ENCODE results near the gene PRMT5. TPM values are rescaled to one million over a fixed set of nuclear protein-coding genes. Genes with fewer than 3 reads are reported as not detected.
A peak's percentile ranks its signal among the peaks of the same experiment; 100 is the strongest.

PRMT5 gene
- 10 to 100 TPM; 42.9 to 53.2 (median 48.3) TPM for total RNA-seq

DNA sequence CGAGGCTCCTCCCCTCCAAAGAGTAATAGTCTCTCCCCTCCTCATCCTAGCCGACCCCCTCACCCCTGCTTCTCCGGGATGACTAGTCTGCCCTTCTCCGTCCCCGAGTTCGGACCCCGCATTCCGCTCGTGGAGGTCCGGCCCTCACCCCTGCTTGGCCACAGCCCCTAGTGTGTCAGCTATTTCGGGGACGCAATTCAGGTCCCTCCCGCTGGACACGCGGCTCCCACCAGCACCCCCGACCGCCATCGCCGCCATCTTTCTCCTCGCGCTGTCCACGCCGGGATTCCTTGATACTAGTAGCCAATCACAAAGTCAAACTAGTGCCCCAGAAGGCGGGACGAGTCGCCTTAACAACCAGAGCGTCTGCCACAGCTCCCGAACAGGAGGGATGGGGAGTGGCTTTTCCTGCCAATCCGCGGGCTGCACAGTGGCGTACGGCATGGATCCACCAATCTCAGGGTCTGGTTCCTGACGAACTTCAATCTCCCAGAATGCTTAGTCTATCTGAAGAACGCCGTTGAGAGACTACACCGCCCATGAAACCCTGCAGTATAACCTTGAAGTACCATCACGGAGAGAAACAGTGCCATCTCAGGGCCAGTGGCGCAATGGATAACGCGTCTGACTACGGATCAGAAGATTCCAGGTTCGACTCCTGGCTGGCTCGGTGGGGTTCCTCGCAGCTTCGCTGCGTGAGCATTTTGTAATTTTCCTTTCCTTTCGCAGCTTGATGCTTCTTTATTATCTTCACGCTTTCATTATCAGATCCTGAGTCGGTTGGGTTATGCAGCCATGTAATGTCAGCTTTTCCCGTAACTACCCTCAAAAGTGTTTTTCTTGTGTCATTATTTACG lies at the start of gene PRMT5:
Gene PRMT5 (minus strand): TSS at position 273 of the 857 bp plus-strand sequence. CDS start 15 bp downstream, at position 258.
- peak; percentile 99 to 100 for DNase-seq (ENCODE audit: low spot score in 2 of 2)

DNA sequence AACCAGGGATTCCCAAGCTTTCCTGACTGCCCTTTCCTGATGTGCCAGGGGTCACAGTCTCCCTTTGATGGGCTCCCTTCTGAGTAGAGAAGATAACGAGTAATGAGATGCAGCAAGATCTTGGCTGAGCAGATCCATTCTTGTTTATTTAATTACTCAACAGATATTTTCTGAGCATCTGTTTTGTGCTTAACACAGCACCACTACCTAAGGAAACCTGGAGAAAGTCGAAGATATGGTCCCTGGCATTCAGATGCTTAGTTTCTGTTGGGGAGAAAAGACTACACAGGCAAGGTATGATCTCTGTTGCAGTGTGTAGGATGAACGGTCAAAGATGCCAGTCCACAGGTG lies 49.3 kb upstream of the PRMT5 start:
- TF ChIP-seq POLR2A (IDR thresholded peaks at IDR 0.05), result no peak
- TF ChIP-seq, protein P1, sequence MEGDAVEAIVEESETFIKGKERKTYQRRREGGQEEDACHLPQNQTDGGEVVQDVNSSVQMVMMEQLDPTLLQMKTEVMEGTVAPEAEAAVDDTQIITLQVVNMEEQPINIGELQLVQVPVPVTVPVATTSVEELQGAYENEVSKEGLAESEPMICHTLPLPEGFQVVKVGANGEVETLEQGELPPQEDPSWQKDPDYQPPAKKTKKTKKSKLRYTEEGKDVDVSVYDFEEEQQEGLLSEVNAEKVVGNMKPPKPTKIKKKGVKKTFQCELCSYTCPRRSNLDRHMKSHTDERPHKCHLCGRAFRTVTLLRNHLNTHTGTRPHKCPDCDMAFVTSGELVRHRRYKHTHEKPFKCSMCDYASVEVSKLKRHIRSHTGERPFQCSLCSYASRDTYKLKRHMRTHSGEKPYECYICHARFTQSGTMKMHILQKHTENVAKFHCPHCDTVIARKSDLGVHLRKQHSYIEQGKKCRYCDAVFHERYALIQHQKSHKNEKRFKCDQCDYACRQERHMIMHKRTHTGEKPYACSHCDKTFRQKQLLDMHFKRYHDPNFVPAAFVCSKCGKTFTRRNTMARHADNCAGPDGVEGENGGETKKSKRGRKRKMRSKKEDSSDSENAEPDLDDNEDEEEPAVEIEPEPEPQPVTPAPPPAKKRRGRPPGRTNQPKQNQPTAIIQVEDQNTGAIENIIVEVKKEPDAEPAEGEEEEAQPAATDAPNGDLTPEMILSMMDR (IDR thresholded peaks at IDR 0.05), result no peak

More for the DNA sequence above, at the start of gene PRMT5:
- intact Hi-C loops (cut with DNase I; ENCODE audit: low total_unique reads), result no loop called here
- 0 to 1% methylated on average over 51 of the region's 51 CpGs for WGBS, 2 donors
- peak within 1 kb of the TSS; percentile 94 for H3K4me3 ChIP-seq (ENCODE audit: low read depth, poor library complexity, severe bottlenecking)
- no peak for TF ChIP-seq POLR2A (IDR thresholded peaks at IDR 0.05)
- TF ChIP-seq, protein P1 (IDR thresholded peaks at IDR 0.05), result peak in 1 of 3 donors; percentile 62

DNA sequence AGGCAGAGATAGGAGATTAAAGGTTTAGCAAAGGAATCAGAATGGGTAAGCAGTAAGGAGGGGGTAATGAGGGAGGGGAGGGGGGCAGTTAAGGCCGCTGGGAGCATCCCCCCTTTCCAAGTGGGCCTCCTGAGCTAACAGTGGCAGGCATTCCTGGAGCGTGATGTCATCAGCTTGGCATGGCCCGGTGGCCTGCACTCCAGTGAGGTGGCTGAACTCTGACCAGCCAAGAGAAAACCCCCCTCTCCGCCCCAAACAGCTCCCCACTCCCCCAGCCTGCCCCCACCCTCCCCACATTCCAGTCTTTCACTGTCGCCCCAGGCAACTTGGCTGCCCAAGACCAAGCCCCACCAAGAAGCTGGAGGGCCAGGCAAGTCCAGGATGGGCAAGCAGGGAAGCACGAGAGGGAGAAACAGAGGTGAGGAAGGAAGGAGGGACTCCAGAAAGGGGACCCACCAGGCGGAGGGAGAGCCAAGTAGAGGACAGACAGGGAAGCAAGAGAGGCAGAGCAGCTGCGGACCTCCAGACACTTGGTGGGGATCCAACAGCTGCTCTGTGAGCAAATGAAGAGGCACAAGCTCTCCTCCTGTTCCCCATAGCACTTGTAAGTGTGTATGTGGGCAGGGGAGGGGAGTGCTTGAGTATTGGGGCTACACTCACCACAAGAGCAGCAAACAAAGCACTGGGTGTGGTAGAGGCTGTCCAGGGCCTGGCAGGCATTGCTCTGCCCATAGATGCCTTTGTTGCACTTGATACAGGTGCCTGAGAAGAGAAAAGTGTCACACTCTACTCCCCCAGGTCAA lies 48.7 kb upstream of the PRMT5 start:
- intact Hi-C loops (cut with DNase I; ENCODE audit: low total_unique reads), result no loop called here
- peak in 1 of 2 donors; percentile 84 for DNase-seq (ENCODE audit: low spot score in 2 of 2)
- 28 to 42% methylated on average over 8 of the region's 8 CpGs for WGBS, 2 donors
- H3K4me3 ChIP-seq (ENCODE audit: low read depth, poor library complexity, severe bottlenecking), result no peak overlapping the region
- TF ChIP-seq POLR2A (IDR thresholded peaks at IDR 0.05), result no peak
- TF ChIP-seq, protein P1 (IDR thresholded peaks at IDR 0.05), result no peak

More for the DNA sequence above, 49.3 kb upstream of the PRMT5 start:
- no peak overlapping the region for H3K4me3 ChIP-seq (ENCODE audit: low read depth, poor library complexity, severe bottlenecking)
- intact Hi-C loops (cut with DNase I; ENCODE audit: low total_unique reads), result no loop called here
- no peak for DNase-seq (ENCODE audit: low spot score in 2 of 2)
- 37 to 46% methylated on average over 3 of the region's 3 CpGs for WGBS, 2 donors

DNA sequence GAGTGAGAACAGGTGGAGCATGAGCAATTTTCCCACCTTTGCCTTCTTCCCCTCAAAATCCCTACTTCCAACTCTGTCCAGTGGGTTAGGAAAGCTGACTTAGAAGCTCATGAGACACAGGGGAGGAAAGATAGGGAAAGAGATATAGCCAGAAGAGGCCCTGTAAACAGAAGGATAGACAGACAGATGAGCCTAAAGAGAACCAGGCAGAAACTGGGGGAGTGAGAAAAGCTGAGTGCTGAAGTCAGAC lies 48.2 kb upstream of the PRMT5 start:
- no peak overlapping the region for H3K4me3 ChIP-seq (ENCODE audit: low read depth, poor library complexity, severe bottlenecking)
- intact Hi-C loops (cut with DNase I; ENCODE audit: low total_unique reads), result no loop called here
- TF ChIP-seq POLR2A (IDR thresholded peaks at IDR 0.05), result no peak
- TF ChIP-seq, protein P1 (IDR thresholded peaks at IDR 0.05), result no peak
- DNase-seq (ENCODE audit: low spot score in 2 of 2), result no peak

DNA sequence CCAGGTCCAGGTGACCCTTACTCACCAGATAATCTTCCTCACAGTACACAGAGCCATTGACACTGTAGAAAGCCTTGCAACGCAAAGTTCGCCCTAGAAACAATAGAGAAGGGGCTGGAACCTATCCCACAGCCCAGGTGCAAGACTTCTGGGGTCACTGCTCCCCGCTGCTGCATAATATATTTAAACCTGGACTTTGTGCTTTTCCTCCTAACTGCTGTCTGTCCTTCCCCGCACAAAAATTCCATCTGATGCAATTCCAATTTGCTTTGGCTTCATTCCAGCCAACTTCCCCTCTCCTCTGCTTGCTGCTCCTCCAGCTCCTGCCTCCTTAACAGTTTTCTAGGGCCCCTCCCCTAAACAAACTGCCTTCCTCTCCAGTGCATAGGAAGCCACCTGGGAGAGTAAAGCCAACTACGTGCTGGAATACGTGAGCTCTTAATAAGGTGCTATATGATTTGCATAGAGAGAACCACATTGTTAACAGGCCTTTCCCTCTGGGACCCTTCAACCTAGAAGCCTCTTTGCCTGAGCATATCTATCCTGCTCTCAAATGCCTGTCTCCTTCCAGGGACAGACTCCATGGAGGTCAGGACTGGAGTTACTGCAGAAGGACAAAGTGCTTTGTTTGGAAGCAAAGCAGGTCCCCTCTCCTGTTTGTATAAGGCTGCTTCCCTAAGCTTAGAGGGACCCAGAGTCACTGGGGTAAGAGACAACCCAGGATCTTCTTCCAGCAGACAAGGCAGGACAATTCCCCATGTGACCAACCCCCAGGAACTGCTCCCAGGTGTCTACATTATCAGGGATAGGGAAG lies 47.7 kb upstream of the PRMT5 start:
- intact Hi-C loops (cut with DNase I; ENCODE audit: low total_unique reads), result no loop called here
- DNase-seq (ENCODE audit: low spot score in 2 of 2), result no peak
- TF ChIP-seq, protein P1 (IDR thresholded peaks at IDR 0.05), result peak in 1 of 3 donors; percentile 39
- no peak for TF ChIP-seq POLR2A (IDR thresholded peaks at IDR 0.05)
- H3K4me3 ChIP-seq (ENCODE audit: low read depth, poor library complexity, severe bottlenecking), result no peak overlapping the region
- WGBS, 2 donors, result 38 to 53% methylated on average over 6 of the region's 6 CpGs

Data from lower leg skin (tissue), 4 donors.